ENCODE measurements around the gene TRPM4. TPM values are rescaled to one million over a fixed set of nuclear protein-coding genes. Genes with fewer than 3 reads are reported as not detected.
"Not testable (repeated sequence)": the region's sequence is repeated elsewhere in the genome, so short reads cannot be mapped to it uniquely, and the experiment has no call there.

Gene TRPM4
- total RNA-seq (2014; rRNA removed; shearing (Covaris generic)), result 28.7 and 33.7 TPM in 2 replicates

DNA sequence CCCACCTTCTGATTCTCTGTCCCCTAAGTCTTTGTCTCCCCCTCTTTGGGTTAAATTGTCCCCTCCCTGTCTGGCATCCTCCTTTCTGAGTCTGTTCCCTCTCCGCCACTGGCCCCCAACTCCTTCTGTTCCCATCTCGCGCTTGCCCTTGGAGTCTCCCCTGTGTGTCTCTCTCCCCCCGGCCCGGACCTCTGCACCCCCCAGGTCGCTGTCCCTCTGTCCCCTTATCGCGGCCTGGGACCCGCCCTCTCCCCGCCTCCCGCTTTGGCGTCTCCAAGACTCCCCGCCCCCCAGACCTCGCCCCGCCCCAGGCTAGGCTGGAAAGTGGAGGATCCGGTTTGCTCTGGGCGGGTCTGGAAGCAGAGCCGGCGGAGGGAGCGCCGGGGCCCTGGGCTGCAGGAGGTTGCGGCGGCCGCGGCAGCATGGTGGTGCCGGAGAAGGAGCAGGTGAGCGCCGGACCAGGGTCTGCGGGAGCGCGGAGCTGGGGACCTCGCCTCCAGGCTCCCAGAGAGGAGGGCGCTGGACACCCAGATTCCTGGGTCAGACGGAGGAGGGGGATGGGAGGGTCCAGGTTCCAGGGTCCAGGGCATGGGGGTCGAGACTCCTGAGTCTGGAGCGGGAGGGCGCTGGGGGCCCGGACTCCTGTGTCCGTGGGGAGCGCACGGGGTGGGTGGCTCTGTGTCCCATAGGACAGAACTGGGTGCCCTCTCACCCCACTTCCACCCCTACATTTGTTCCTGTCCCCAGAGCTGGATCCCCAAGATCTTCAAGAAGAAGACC lies at the start of gene TRPM4:
TRPM4 (plus strand) TSS at position 348 of the 780 bp plus-strand sequence; CDS start at position 423, 75 bp downstream.
- peak; percentile 98 for DNase-seq (ENCODE audit: low spot score)

DNA sequence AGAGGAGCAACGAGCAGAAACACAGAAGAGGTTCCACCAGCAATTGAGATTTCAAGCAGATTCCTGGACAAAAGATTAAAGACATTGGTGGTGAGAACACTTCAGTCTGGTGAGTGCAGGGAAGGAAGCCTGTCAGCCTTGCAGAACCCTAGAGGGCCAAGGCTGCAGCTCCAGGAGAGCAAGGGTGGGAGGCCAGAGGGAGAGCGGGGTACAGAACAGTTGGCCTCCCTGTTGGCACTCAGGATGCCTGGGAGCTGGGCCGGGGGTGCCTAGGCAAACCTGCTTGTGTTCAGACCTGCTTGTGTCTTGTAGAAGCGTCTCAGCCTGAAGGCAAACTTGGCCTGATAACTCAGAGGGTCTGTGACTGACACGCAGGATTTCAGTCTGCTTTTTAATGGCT lies 48.5 kb upstream of the TRPM4 start:
- no peak for DNase-seq (ENCODE audit: low spot score)

DNA sequence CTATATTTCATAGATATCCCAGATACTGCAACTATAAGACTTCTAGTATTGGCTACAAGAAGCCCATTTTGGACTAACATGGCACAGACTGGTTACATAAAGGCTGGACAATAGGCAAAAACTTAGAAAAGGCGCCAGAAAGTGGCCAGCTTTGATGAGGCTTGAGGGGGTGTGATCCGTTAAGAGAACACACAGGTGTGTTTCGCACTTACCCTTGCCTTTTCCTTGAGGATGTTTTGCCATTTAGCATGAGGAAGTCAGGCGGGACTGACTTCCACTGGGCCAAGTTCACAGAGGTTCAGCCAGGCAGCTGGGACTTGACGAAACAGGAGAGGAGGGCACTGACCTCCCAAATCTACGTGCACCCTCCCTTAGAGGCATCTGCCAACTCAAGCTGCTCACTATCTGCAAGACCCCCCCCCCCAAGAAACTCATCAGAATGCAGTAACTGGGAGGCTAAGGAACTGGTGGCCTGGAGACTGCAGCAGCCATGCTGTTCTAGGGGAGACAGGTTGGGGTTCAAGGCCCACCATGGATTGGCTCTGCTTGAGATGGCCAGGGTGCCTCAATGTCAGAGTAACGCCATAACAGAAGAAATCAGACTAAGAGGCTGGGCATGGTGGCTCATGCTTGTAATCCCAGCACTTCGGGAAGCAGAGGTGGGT lies 47.9 kb upstream of the TRPM4 start:
- no peak for DNase-seq (ENCODE audit: low spot score)

DNA sequence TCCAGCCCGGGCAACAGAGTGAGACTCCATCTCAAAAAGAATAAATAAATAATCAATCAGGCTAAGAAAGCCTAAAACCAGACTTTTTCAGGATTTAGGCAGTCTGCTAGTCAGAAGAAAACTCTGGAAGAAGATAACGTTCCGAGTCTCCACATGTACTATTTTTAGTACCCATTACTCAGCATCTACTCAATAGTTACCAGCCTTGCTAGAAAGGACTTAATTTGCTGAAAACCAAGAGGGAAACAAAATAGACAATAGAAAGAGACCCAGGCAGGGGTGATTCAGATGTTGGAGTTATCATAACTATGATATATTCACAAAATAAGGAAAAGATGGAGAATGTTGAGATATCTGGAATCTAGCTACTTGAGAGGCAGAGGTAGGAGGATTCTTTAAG lies 47.0 kb upstream of the TRPM4 start:
- no peak for DNase-seq (ENCODE audit: low spot score)

DNA sequence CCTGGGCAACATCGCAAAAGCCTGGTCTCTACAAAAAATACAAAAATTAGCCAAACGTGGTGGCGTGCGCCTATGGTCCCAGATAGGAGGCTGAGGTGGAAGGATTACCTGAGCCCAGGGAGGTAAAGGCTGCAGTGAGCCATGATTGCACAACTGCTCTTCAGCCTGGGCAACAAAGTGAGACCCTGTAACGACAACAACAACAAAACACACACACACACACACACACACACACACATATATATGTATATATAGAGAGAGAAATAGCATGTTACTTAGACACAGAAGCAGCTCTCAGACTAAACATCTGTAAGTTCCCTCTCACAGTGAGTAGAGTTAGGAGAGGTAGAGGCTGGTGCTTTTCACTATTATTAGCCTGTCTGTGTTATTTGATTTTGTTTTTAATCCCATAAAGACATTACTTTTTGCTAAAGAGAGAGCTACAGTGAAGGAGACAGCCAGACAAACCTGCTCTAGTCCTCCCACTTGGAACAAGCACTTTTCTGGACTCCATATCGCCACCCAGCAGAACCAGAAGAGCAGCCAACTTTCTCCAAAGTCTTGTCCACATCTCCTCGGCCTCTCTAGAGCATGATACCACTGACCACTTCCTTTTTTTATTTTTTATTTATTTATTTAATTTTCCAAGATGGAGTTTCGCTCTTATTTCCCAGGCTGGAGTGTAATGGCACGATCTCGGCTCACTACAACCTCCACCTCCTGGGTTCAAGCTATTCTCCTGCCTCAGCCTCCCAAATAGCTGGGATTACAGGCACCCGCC lies 46.2 kb upstream of the TRPM4 start:
- DNase-seq (ENCODE audit: low spot score), result no peak

DNA sequence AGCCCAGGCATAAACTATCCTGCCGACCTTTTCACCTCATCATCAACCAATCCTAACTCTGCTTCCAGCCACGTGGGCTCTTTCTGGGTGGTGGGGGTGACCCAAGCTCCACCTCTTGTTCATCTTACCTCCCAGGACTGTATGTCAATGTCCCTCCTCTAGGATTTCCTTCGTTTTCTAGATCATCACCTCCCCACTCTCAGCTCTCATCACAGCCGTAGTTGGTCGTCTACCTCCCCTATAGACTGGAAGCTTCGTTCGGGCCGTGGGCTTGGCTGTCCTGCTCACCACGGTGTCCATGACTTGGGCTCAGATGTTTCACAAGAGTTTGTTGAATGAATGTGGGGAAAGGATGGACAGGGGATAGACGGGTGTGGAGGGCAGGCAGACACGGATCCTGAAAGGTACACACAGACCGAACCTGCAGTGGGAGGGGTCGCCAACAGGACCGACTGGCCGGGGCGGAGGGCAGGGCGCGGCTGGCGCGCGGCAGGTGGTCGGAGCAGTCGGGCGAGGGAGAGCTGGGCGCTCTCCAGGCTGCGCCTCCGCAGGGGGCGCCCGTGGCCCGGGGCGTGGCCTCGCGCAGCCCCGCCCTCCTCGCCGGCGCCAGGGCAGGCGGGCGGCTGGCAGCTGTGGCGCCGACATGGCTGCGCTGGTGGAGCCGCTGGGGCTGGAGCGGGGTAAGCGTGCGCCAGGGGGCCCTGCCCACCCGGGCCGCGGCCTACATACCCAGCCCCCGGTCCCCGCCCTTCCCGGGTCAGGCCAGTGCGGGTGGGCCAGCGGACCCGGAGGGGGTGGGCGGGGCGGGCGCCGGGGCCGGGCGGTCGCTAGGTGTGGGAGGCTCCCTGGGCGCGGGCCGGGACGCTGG lies 43.6 kb upstream of the TRPM4 start, which contains the start of gene LIN7B:
LIN7B (plus strand) TSS at position 609 of the 868 bp plus-strand sequence; CDS start at position 644, 35 bp downstream.
- DNase-seq (ENCODE audit: low spot score), result peak; percentile 89

DNA sequence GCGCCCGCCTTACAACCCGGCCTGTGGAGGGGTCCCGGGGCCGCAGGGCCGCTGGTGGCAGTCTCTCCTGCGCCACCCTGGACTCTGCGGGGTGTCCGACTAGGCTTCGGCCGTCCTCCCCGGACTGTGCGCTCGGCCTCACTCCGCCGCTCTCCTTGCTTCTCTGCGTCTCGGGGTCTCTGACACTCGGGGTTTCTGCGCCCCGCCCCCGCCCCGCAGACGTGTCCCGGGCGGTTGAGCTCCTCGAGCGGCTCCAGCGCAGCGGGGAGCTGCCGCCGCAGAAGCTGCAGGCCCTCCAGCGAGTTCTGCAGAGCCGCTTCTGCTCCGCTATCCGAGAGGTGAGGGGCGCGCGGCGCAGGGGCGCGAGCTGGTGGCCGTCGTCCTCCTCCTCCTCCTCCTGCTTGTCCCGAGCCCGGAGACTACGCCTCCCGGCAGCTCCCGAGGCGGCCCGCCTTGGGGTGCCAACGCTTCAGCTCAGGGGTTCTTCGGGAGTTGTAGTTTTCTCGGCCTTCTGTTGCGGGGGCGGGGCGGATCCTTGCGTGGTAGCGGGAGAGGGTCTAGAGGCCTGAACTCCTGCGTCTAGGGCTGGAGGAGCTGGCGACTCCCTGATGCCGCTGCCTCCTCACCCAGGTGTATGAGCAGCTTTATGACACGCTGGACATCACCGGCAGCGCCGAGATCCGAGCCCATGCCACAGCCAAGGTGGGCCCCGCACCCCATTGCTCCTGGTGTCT lies 42.8 kb upstream of the TRPM4 start:
- peak; percentile 63 for DNase-seq (ENCODE audit: low spot score)

DNA sequence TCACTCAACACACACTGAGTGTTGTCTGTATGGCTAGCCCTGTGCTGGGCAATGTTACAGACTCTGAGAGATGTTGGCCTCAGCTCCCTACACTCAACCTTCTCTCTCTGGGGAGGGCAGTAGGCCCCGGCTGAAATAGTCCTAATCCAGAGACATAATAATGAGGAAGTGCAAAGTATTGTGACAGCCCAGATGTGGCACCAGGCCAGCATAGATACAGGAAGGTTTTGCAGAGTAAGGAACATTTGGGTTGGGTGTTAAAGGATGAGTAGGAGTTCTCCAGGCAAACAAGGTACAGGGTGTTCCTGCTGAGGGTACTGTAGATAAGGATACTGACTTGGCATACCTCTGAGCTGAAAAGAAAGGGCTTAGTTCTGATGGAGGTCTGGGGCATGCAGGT lies 41.0 kb upstream of the TRPM4 start:
- DNase-seq (ENCODE audit: low spot score), result no peak

DNA sequence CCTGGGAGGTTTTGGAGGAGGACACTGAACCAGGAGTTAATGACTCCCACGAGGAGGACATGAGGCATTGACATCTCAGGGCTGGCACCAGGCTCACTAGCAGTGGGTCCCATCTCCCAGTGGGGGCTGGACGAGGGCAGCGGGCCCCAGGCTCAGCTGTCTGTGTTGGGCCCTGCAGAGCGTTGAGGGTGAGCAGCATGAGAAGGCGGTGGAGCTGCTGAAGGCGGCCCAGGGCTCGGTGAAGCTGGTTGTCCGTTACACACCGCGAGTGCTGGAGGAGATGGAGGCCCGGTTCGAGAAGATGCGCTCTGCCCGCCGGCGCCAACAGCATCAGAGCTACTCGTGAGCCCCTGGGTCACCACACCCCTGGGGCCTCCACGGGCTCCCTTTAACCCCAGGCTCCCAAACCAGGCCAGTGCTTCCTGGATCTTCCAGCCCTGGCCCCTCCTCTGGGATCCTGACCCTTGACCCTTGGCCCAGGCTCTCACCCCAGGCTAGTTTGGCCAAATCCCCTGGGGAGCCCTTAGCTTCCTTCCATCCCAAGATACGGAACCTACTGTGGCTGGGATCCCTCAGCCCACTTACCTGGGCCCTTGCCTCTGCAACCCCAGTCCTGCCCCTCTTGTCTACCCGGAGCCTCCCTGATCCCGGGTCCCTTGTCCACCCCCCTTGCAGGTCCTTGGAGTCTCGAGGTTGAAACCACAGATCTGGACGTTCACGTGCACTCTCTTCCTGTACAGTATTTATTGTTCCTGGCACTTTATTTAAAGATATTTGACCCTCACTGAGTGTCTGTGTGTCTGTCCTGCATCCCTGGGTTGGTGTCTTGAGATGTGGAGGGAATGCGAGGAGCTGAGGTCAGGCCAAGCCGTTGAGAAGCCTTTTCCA lies 39.7 kb upstream of the TRPM4 start:
- DNase-seq (ENCODE audit: low spot score), result no peak

DNA sequence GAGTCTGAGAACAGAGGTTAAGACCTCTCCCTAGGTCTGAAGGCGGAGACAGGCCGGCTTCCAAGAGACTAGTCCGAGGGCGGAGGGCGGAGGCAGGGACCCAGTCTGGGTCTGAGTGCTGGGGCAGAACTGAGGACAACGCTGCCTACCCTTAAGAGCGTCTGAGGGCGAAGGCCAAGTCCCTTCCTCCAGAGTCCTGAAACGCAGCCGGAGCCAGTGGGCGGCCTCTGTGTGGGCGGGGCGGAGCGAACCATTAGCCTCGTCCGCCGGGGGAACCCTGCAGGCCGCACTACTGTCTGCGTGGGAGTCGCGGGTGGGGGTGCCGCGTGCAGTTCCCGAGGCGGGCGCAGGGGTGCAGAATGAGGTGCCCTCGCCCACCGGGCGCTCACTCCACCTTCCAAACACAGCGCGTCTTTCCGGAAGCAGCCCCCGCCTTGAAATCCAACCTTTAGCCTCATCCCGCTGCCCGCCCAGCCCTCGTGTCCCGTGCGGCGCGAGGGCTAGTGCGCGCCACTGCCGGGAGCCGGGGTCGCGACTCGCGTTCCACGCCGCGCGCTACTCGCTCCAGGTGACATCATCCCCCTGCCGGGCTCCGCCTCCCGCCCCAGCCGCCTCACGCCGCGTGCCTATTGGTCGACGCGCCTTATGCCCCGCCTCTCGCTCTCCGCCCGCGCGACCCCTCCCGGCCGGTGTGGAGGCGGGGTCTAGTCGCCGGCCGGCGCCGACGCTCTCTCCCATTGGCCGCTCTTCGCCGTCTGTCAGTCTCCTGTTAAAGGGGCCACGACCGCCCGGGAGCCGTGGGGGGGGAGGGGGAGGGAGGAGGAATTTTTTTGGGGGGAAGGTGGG lies 38.8 kb upstream of the TRPM4 start, which contains the start of gene C19orf73:
C19orf73 (minus strand) TSS at position 579 of the 846 bp plus-strand sequence; CDS start at position 458, 121 bp downstream.
- DNase-seq (ENCODE audit: low spot score), result peak; percentile 98

DNA sequence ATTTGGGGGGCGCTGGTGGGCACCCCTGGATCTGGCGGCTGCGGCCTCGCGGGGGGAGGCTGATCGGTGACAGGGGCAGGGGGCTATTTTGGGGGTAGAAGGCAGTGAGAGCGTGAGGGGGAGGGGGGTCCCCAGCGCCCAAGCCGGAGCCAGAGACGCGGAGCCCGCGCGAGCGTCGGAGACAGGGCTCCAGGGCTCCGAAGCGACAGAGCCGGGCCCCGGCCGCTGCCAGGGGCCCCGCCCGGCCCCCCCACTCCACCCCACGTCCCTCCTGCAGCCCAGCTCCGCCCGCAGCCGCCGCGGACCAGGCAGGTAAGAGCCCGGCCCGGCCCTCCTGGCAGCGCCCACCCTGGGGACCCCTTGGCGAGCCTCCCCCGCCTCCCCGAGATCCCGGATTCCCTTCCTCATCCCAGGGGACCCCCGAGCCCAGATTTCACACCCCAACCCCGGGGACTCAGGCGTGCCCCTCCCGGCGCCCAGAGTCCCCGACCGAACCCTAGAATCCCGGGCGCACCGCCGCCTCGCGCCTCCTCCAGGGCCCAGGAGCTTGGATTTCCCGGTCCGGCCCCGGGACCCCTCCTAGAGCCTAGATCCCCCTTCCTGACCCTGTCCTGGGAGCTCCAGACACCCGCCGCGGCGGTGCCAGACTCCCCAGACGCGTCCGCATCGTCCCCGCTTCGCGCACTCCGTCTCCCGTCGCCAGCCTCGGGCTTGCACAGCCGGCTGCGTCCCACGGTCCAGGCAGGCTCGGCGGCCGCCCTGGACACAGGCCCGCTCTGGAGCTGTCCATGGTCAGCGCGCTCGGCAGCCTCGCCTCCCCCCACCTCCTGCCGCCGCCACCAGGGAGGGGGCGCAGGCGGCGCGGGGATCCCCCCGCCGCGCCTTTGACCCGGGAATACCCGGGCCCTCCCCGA lies 37.9 kb upstream of the TRPM4 start, which contains the start of gene PPFIA3:
PPFIA3 (plus strand) TSS at position 134 of the 914 bp plus-strand sequence. CDS start 8,330 bp downstream, outside the sequence.
- DNase-seq (ENCODE audit: low spot score), result peak; percentile 60

DNA sequence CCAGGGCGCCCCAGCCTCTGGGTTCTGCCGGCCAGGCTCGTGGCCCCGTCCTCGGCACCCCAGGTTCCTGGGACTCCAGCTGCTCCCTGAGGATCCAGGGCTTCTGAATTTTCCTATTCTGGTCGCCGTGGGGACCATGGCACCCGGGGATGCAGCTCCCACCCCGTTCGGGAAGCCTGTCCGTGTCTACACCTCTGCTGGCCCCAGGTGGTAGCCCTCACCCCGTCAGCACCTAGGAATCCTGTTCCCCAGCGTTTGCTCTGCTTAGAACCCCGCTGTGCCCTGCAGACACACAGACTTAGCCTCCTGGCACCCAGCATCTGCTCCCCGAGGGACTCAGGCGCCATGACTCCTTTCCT lies 37.3 kb upstream of the TRPM4 start:
- DNase-seq (ENCODE audit: low spot score), result no peak

DNA sequence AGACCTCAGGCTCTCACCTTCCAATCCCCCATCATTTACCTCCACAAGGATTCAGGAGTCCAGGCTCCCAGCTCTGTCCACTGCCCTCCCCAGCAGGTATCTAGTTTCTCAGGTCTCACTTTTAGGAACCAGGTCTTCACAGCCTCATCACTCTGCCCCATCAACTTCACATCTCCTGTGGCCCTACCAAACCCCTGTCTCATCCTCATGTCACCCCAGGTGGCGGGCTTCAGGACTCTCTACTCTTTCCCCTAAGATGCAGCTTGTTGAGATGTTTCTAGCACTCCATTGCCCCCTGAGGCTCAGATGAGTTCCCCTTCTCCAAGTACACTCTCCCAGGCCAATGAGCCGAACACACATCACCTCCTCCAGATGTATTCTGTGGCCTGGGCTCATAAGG lies 36.7 kb upstream of the TRPM4 start:
- DNase-seq (ENCODE audit: low spot score), result no peak

DNA sequence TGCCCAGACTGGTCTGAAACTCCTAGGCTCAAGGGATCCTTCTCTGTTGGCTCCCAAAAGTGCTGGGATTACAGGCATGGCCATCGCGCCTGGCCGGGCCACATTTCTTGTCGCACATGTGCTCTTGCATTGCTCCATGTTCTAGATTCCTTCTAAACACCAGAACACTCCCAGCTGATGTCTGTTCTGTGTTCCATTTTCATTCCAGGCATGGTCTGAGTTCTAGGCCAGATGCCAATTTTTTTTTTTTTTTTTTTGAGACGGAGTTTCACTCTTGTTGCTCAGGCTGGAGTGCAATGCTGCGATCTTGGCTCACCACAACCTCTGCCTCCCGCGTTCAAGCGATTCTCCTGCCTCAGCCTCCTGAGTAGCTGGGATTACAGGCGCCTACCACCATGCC lies 35.8 kb upstream of the TRPM4 start:
- DNase-seq (ENCODE audit: low spot score), result not testable (repeated sequence)

DNA sequence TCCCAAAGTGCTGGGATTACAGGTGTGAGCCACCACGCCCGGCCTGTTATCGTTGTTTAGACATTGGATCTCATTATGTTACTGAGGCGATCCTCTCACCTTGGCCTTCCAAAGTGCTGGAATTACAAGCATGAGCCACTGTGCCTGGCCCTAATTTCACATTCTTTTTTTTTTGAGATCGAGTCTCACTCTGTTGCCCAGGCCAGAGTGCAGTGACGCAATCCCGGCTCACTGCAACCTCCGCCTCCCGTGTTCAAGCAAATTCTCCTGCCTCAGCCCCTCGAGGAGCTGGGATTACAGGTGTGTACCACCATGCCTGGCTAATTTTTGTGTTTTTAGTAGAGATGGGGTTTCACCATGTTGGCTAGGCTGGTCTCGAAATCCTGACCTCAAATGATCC lies 34.3 kb upstream of the TRPM4 start:
- not testable (repeated sequence) for DNase-seq (ENCODE audit: low spot score)

DNA sequence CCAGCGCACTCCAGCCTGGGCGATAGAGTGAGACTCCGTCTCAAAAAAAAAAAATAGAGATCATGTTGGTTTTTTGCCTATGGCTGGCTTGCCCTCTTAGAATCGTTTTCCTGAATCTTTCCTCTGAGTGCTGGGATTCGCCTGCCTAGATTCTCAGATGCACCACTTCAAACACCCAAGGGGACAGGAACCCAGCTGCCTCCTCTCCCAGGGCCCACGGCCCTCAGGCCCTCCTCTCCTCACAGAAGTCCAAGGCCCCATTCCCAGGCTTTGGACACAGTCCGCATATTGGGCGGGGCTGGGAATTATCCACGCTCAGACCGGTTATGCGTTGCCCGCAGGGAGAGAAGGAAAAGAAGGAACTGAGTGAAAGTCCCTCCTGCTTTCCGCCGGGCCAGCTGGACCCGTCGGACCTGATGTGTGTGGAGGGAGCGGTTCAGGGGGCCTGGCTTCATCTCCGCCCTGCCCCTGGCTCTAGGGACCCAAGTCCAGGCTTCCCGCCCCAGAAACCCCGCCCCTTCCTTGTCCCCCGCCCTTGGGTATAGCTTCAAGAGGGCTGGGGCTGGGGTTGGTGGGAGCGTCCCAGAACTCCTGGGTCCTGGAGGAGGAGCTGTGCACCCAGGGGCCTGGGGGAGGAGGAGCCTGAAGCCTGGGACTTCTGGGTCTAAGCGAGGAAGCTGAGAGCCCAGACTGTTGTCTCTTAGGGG lies 32.4 kb upstream of the TRPM4 start:
- peak; percentile 53 for DNase-seq (ENCODE audit: low spot score)
